ENCODE results near the gene WDR64. TPM values are rescaled to one million over a fixed set of nuclear protein-coding genes. Genes with fewer than 3 reads are reported as not detected.

Gene WDR64
- total and polyA plus RNA-seq, 12 donors, result 0.11 to 0.24 (median 0.12) TPM; not detected in 8

DNA sequence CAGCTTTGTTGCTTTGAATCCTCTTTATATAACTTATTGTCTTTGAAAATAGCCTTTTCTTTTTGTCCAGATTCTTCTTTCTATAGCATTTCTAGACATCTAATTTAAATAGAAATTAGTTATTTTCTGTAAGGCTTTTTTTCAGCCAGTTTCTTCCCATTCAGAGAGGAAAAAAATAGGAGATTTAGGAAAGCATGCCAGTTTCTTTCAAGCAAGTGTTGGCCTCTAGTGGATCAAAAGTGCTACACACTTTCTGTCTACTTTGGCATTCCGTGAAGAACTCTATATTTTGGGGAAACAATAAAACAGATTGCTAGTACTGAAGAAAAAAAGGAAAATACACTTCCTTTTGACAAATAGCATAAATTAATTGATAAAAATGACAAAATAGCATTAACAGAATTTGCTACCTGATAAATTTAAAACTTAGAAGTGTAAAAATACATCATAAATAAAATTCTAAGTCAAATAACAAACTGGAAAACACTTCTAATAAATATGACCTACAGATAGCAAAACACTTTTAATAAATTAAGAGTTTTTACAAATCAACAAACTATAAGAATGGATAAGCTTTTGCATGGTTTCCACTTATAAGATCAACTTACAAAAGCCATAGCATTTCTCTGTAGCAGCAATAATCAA lies 182.8 kb downstream of the WDR64 start:
- H3K27ac ChIP-seq, result no peak overlapping the region
- 0 to 4% (median 3%) methylated on average over 1 of the region's 1 CpG for WGBS, 4 donors
- TF ChIP-seq POLR2A (IDR thresholded peaks at IDR 0.05) (no peak), CTCF (IDR thresholded peaks at IDR 0.05) (peak; percentile 58 to 75 (median 68))
- no peaks in the 10 kb centered on the region for H3K4me1 ChIP-seq (replicated peaks in 1 of 2)
- no peaks in the 10 kb centered on the region for H3K27me3 ChIP-seq
- intact Hi-C loops (cut with DNase I), result loop anchor here (5.0 to 10.0 kb wide), 2 partner anchors 223 to 300 kb away; partner anchors contain the start of gene KMO (in 2 of the 2)
- H3K36me3 ChIP-seq (replicated peaks in 1 of 2), result no peaks in the 10 kb centered on the region
- peak in 1 of 7 donors; percentile 10 for DNase-seq
- no peak overlapping the region for H3K4me3 ChIP-seq
- no peaks in the 10 kb centered on the region for H3K9me3 ChIP-seq (replicated peaks in 1 of 3)

DNA sequence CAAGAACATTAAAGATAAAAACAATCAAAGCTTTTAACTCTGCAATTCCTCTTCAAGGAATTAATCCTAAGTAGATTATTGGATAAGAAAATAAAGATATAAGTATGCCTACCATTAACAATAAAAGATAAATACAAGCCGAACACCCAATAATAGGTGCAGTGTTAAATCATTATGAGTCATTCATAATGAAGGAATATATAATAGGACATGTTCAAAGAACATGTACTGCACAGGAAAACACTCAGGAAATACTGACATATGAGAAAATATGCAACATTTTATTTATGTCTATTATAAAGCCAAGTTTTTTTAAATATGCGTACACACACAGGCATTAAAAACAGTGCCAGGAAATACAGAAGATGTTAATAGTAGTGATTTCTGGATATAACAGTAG lies 184.9 kb downstream of the WDR64 start:
- Histone ChIP-seq H3K9me3 (replicated peaks in 1 of 3) (no peaks in the 10 kb centered on the region), H3K36me3 (replicated peaks in 1 of 2) (no peaks in the 10 kb centered on the region), H3K4me1 (replicated peaks in 1 of 2) (no peaks in the 10 kb centered on the region), H3K27ac (no peak overlapping the region), H3K27me3 (no peaks in the 10 kb centered on the region), H3K4me3 (no peak overlapping the region)
- TF ChIP-seq POLR2A (IDR thresholded peaks at IDR 0.05) (no peak), CTCF (IDR thresholded peaks at IDR 0.05) (no peak)
- DNase-seq, result no peak
- intact Hi-C loops (cut with DNase I), result loop anchor here (5.0 to 10.0 kb wide), 2 partner anchors 225 to 302 kb away; partner anchors contain the start of gene KMO (in 2 of the 2)
- 59 to 96% (median 78%) methylated on average over 2 of the region's 2 CpGs for WGBS, 4 donors

GRCh38 chr1:241837416-241837815 lies 185.3 kb downstream of the WDR64 start:
- WGBS, 4 donors, result 75 to 85% (median 79%) methylated on average over 5 of the region's 5 CpGs
- no peaks in the 10 kb centered on the region for H3K4me1 ChIP-seq (replicated peaks in 1 of 2)
- TF ChIP-seq CTCF (IDR thresholded peaks at IDR 0.05), result no peak
- no peak for TF ChIP-seq POLR2A (IDR thresholded peaks at IDR 0.05)
- H3K4me3 ChIP-seq, result no peak overlapping the region
- no peak for DNase-seq
- no peaks in the 10 kb centered on the region for H3K9me3 ChIP-seq (replicated peaks in 1 of 3)
- no peaks in the 10 kb centered on the region for H3K27me3 ChIP-seq
- intact Hi-C loops (cut with DNase I), result loop anchor here (5.0 to 10.0 kb wide), 2 partner anchors 225 to 303 kb away; partner anchors contain the start of gene KMO (in 2 of the 2)
- no peaks in the 10 kb centered on the region for H3K36me3 ChIP-seq (replicated peaks in 1 of 2)
- H3K27ac ChIP-seq, result no peak overlapping the region

GRCh38 chr1:241837901-241838300 lies 185.8 kb downstream of the WDR64 start:
- WGBS, 4 donors, result 77 to 92% (median 86%) methylated on average over 4 of the region's 4 CpGs
- intact Hi-C loops (cut with DNase I), result loop anchor here (5.0 to 10.0 kb wide), 2 partner anchors 226 to 303 kb away; partner anchors contain the start of gene KMO (in 2 of the 2)
- Histone ChIP-seq H3K4me3 (no peak overlapping the region), H3K27me3 (no peaks in the 10 kb centered on the region), H3K4me1 (replicated peaks in 1 of 2) (no peaks in the 10 kb centered on the region), H3K9me3 (replicated peaks in 1 of 3) (no peaks in the 10 kb centered on the region), H3K27ac (no peak overlapping the region), H3K36me3 (replicated peaks in 1 of 2) (no peaks in the 10 kb centered on the region)
- DNase-seq, result no peak
- TF ChIP-seq CTCF (IDR thresholded peaks at IDR 0.05), result no peak
